Measurements from ENCODE around the gene PXK. TPM values are rescaled to one million over a fixed set of nuclear protein-coding genes. Genes with fewer than 3 reads are reported as not detected.

PXK gene
- total RNA-seq, 2 donors from 2014 or later: 9.3 to 11.4 TPM

GRCh38 chr3:58394339-58394738, 61.6 kb downstream of the PXK start:
- H3K36me3 ChIP-seq: no peaks in the 10 kb centered on the region
- no peak for DNase-seq
- H3K27me3 ChIP-seq: no peaks in the 10 kb centered on the region
- H3K4me1 ChIP-seq: no peaks in the 10 kb centered on the region
- H3K4me3 ChIP-seq: no peak overlapping the region
- H3K27ac ChIP-seq: no peak overlapping the region
- TF ChIP-seq, protein P1, sequence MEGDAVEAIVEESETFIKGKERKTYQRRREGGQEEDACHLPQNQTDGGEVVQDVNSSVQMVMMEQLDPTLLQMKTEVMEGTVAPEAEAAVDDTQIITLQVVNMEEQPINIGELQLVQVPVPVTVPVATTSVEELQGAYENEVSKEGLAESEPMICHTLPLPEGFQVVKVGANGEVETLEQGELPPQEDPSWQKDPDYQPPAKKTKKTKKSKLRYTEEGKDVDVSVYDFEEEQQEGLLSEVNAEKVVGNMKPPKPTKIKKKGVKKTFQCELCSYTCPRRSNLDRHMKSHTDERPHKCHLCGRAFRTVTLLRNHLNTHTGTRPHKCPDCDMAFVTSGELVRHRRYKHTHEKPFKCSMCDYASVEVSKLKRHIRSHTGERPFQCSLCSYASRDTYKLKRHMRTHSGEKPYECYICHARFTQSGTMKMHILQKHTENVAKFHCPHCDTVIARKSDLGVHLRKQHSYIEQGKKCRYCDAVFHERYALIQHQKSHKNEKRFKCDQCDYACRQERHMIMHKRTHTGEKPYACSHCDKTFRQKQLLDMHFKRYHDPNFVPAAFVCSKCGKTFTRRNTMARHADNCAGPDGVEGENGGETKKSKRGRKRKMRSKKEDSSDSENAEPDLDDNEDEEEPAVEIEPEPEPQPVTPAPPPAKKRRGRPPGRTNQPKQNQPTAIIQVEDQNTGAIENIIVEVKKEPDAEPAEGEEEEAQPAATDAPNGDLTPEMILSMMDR (IDR thresholded peaks at IDR 0.05): no peak
- intact Hi-C loops (cut with DNase I): no loop called here
- no peak overlapping the region for H3K9ac ChIP-seq (ENCODE audit: low read depth in 2 of 2, low read length in 2 of 2)
- H3K9me3 ChIP-seq: no peaks in the 10 kb centered on the region

DNA sequence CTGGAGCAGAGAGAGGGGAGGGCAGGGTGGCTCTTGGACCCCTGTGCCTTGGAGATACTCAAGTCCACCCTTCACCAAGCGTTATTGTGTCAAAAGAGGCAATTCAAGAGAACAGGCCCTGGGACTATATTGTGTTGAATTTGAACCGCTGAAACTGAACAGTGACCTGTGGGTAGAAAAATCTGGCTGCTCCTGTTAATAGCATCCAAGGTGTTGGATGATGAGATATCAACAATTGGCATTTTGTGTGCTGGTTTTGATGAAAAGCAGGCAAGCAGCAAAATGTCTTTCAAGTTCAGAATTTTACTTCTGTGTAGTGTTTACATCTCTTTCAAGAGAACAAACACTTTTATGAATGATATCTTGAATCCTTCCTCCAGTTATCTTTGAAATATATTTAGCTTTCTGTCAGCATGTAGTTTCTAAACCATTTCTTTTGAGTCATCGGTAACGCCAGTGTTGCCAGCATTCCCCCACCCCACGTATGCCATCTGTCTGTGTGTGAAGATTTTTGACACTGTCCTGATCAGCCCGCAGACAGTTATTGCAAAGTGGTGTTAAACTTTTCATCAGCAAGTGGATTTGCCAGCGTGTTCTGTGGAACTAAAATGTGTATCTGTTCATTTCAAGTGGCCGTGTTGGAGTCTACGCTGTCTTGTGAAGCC, 66.1 kb downstream of the PXK start:
- intact Hi-C loops (cut with DNase I): no loop called here
- no peaks in the 10 kb centered on the region for H3K36me3 ChIP-seq
- H3K4me3 ChIP-seq: no peak overlapping the region
- no peak overlapping the region for H3K27ac ChIP-seq
- no peaks in the 10 kb centered on the region for H3K9me3 ChIP-seq
- TF ChIP-seq, protein P1 (IDR thresholded peaks at IDR 0.05): no peak
- H3K27me3 ChIP-seq: no peaks in the 10 kb centered on the region
- no peak overlapping the region for H3K9ac ChIP-seq (ENCODE audit: low read depth in 2 of 2, low read length in 2 of 2)
- no peak for DNase-seq
- no peaks in the 10 kb centered on the region for H3K4me1 ChIP-seq

GRCh38 chr3:58403513-58404109, 70.9 kb downstream of the PXK start:
- H3K36me3 ChIP-seq: no peaks in the 10 kb centered on the region
- no peak overlapping the region for H3K4me3 ChIP-seq
- no peak overlapping the region for H3K27ac ChIP-seq
- no peaks in the 10 kb centered on the region for H3K9me3 ChIP-seq
- TF ChIP-seq, protein P1 (IDR thresholded peaks at IDR 0.05): no peak
- intact Hi-C loops (cut with DNase I): no loop called here
- H3K27me3 ChIP-seq: no peaks in the 10 kb centered on the region
- H3K9ac ChIP-seq (ENCODE audit: low read depth in 2 of 2, low read length in 2 of 2): no peak overlapping the region
- DNase-seq: no peak
- no peaks in the 10 kb centered on the region for H3K4me1 ChIP-seq

DNA sequence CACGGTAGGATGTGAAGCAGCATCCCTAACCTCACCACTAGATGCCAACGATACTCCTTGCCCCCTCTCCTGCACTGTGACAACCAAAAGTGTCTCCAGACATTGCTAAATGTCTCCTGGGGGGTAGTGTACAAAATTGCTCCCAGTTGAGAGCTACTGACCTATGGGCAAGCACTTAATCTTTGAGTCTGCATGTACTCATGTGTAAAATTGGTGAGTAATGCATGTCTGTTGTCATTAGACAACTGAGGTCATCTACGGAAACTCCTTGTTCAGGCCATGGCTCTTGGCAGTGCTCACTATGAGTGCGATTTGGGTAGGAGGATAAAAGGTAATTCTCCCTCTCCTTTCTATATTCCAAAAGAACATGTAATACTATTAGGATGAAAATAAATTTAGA, 71.7 kb downstream of the PXK start:
- TF ChIP-seq, protein P1 (IDR thresholded peaks at IDR 0.05): no peak
- intact Hi-C loops (cut with DNase I): no loop called here
- Histone ChIP-seq H3K36me3 (no peaks in the 10 kb centered on the region), H3K27ac (no peak overlapping the region), H3K9me3 (no peaks in the 10 kb centered on the region), H3K4me1 (no peaks in the 10 kb centered on the region), H3K4me3 (no peak overlapping the region), H3K27me3 (no peaks in the 10 kb centered on the region), H3K9ac (ENCODE audit: low read depth in 2 of 2, low read length in 2 of 2) (no peak overlapping the region)
- DNase-seq: no peak

DNA sequence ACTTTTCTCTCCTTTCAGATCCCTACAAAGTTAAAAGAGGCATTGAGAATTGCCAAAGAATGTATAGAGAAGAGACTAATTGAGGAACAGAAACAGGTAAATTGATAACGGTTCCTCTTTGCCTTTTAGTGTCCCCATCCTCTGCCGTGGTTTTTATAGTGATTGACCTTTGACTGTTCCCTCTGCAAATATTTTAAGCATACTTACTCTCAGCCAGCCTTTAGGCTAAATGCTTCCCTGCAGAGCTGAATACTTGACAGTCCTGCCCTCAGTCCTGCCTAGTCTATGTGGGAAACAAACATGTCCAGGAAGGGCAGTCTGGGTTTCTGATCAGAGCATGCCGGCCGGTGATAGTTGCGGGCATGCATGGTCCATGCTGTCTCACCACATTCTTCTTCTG, 76.2 kb downstream of the PXK start:
- TF ChIP-seq, protein P1 (IDR thresholded peaks at IDR 0.05): no peak
- Histone ChIP-seq H3K9me3 (no peaks in the 10 kb centered on the region), H3K4me3 (no peak overlapping the region), H3K27ac (no peak overlapping the region), H3K27me3 (no peaks in the 10 kb centered on the region), H3K4me1 (no peaks in the 10 kb centered on the region), H3K36me3 (no peaks in the 10 kb centered on the region), H3K9ac (ENCODE audit: low read depth in 2 of 2, low read length in 2 of 2) (no peak overlapping the region)
- no peak for DNase-seq
- intact Hi-C loops (cut with DNase I): no loop called here
